Suprapubic skin (tissue), 4 donors: ENCODE measurements around the gene FCN2.

Source experiments
- EP300 ChIP-seq: sonication (generic); formaldehyde crosslinking; IDR thresholded peaks from one replicate; pipeline ENCODE4 v1.6.1; 2017; ENCODE audit warnings: antibody characterized with exemption
- POLR2AphosphoS5 ChIP-seq, 3 donors: sonication (generic); formaldehyde crosslinking; IDR thresholded peaks; one replicate each; pipeline ENCODE4 v1.6.1; 2017; ENCODE audit warnings: antibody characterized with exemption in 3 of 3
- TF ChIP-seq, protein P1 (sequence below), 2 donors: fragments of 200-600 bp in 1 of 2; fragments of 450-650 bp in 1 of 2; sonication (generic) in 1 of 2; IDR thresholded peaks; one replicate each; pipeline ENCODE4 v1.5.1; 2016 to 2019; ENCODE audit warnings: antibody characterized with exemption in 2 of 2, mild to moderate bottlenecking in 1 of 2, moderate library complexity in 1 of 2

DNA sequence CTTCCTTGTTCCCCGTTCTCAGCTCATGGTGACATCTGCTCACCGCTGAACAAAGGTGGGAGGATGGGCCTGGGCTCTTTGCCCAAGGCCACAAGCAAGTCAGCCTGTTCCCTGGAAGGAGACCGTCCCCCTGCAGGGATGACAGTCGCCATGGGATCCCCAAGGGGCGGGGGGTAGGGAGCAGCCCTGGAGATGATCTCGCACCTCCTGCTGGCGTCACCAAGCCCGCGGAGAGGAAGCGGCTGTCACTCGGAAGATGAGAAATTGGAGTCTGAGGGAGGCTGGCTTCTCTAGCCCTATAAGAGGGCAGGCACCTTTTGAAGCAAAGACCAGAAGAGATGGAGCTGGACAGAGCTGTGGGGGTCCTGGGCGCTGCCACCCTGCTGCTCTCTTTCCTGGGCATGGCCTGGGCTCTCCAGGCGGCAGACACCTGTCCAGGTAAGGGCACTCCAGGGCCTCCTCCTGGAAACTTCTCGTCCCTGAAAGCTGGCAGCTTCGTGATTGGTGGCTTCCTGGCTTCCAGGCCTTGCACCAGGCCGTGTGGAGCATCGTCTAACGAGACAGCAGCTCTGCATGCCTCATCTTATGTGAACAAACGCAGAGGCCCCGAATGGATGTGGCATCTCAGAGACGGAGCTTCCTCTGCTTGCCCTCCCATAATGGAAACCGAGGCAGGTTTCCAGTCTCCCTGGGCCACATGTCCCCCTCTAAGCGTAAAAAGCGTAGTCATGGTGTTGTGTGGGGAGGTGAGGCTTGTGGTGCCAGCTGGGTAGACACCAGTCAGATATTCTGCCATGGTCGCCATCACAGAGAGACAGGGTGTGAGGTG is at the start of gene FCN2:
- TF ChIP-seq, protein P1, sequence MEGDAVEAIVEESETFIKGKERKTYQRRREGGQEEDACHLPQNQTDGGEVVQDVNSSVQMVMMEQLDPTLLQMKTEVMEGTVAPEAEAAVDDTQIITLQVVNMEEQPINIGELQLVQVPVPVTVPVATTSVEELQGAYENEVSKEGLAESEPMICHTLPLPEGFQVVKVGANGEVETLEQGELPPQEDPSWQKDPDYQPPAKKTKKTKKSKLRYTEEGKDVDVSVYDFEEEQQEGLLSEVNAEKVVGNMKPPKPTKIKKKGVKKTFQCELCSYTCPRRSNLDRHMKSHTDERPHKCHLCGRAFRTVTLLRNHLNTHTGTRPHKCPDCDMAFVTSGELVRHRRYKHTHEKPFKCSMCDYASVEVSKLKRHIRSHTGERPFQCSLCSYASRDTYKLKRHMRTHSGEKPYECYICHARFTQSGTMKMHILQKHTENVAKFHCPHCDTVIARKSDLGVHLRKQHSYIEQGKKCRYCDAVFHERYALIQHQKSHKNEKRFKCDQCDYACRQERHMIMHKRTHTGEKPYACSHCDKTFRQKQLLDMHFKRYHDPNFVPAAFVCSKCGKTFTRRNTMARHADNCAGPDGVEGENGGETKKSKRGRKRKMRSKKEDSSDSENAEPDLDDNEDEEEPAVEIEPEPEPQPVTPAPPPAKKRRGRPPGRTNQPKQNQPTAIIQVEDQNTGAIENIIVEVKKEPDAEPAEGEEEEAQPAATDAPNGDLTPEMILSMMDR (IDR thresholded peaks at IDR 0.05): no peak
- no peak for TF ChIP-seq EP300
- TF ChIP-seq POLR2AphosphoS5 (IDR thresholded peaks at IDR 0.05): no peak
